PC-9 (cell line): ENCODE data around the gene COQ8A. TPM values are rescaled to one million over a fixed set of nuclear protein-coding genes. Genes with fewer than 3 reads are reported as not detected.
A peak's percentile ranks its signal among the peaks of the same experiment; 100 is the strongest.

ENCODE experiments used
- BruUV-seq: library from RNA; stranded (reverse); fragments of 400-500 nt; replicated peaks from 2 replicates; lab custom pipeline; 2021; lab: Mats Ljungman, UMichigan
- CTCF ChIA-PET: fragments of 300-600 bp; sonication (Branson Sonifier 250); formaldehyde crosslinking; loops from one replicate; lab custom pipeline; 2022; ENCODE audit warnings: antibody characterized with exemption; lab: Charles Lee
- POLR2A ChIA-PET: fragments of 300-600 bp; sonication (Branson Sonifier 250); formaldehyde crosslinking; loops from one replicate; lab custom pipeline; 2022; ENCODE audit warnings: antibody characterized with exemption; ENCODE audit not compliant: unreplicated experiment; lab: Charles Lee
- DNase-seq, 2 experiments: peaks; one replicate each; pipeline versions ENCODE4 v3.0.0 to v3.0.0-alpha.2; 2015 to 2022; ENCODE audit warnings: mixed read lengths in 1 of 2
- H2AFZ ChIP-seq: fragments of 200-600 bp; sonication (generic); 2 replicates; pipeline ENCODE4 v1.8.1; 2017; ENCODE audit warnings: antibody characterized with exemption
- H3F3A ChIP-seq: fragments of 200-600 bp; sonication (generic); 2 replicates; pipeline ENCODE4 v1.8.1; 2017; ENCODE audit warnings: antibody characterized with exemption, mild to moderate bottlenecking, low read depth; ENCODE audit not compliant: insufficient read depth
- H3K27ac ChIP-seq: fragments of 200-600 bp; sonication (generic); 2 replicates; pipeline ENCODE4 v1.6.1; 2016; ENCODE audit warnings: mixed run types
- H3K27me3 ChIP-seq: fragments of 200-600 bp; sonication (generic); 2 replicates; pipeline ENCODE4 v1.6.1; 2016; ENCODE audit warnings: low read depth, mixed run types; ENCODE audit not compliant: insufficient read depth
- H3K36me3 ChIP-seq: fragments of 200-600 bp; sonication (generic); 2 replicates; pipeline ENCODE4 v1.6.1; 2016; ENCODE audit warnings: low read depth, mixed run types
- H3K4me1 ChIP-seq: fragments of 200-600 bp; sonication (generic); replicated peaks from 2 replicates; pipeline ENCODE4 v1.6.1; 2016; ENCODE audit warnings: mixed run types; ENCODE audit not compliant: insufficient read depth
- H3K4me2 ChIP-seq: fragments of 200-600 bp; sonication (generic); 2 replicates; pipeline ENCODE4 v1.6.1; 2017; ENCODE audit warnings: mixed run types
- H3K4me3 ChIP-seq: fragments of 200-600 bp; sonication (generic); 2 replicates; pipeline ENCODE4 v1.6.1; 2016; ENCODE audit warnings: mixed run types
- H3K79me2 ChIP-seq: fragments of 200-600 bp; sonication (generic); 2 replicates; pipeline ENCODE4 v1.6.1; 2017; ENCODE audit warnings: low read depth, mixed run types
- H3K9me2 ChIP-seq: fragments of 200-600 bp; sonication (generic); 2 replicates; pipeline ENCODE4 v1.8.1; 2017; ENCODE audit warnings: mild to moderate bottlenecking; ENCODE audit not compliant: insufficient read depth
- H3K9me3 ChIP-seq: fragments of 200-600 bp; sonication (generic); 2 replicates; pipeline ENCODE4 v1.8.1; 2016; ENCODE audit warnings: low read depth; ENCODE audit not compliant: insufficient read depth
- H4K20me1 ChIP-seq: fragments of 200-600 bp; sonication (generic); 2 replicates; pipeline ENCODE4 v1.8.1; 2017; ENCODE audit not compliant: insufficient read depth
- CTCF ChIP-seq: fragments of 200-600 bp; sonication (generic); conservative IDR thresholded peaks from 2 replicates; pipeline ENCODE4 v1.6.1; 2017; ENCODE audit warnings: mixed run types, antibody characterized with exemption, mild to moderate bottlenecking, moderate library complexity
- EZH2 ChIP-seq: fragments of 200-600 bp; sonication (generic); IDR thresholded peaks from 2 replicates; pipeline ENCODE4 v1.8.0; 2017; ENCODE audit warnings: antibody characterized with exemption, low read depth
- intact Hi-C: fragments of 100-400 bp; cut with micrococcal nuclease; formaldehyde crosslinking; loops from one replicate; pipeline ENCODE4 v1.10.0; 2022; ENCODE audit not compliant: unreplicated experiment
- total RNA-seq: library from RNA; stranded (reverse); gene quantifications from 2 replicates; pipeline ENCODE4 v1.2.3, GENCODE V29; 2021

COQ8A gene
- total RNA-seq, 1 experiment from 2014 or later, result 32.9 TPM

- H3K79me2 ChIP-seq, result no peaks in the 10 kb centered on the region
- TF ChIP-seq CTCF (no peak), EZH2 (no peak)
- no peak overlapping the region for H3K4me2 ChIP-seq
- H2AFZ ChIP-seq, result no peak overlapping the region
- DNase-seq, result no peak
- no peaks in the 10 kb centered on the region for H3K4me1 ChIP-seq
- H3F3A ChIP-seq, result no peaks in the 10 kb centered on the region
- H3K9me3 ChIP-seq, result 0 out of 2 replicates have a peak, but pooled peaks cover 7% of the 10 kb centered on the region
- H3K4me3 ChIP-seq, result no peak overlapping the region
- no peaks in the 10 kb centered on the region for H3K27me3 ChIP-seq
- CTCF ChIA-PET, result no interaction called here
- H3K9me2 ChIP-seq, result no peaks in the 10 kb centered on the region
- intact Hi-C loops, result no loop called here
- H3K27ac ChIP-seq, result 0 out of 2 replicates have a peak overlapping the region, but pooled peaks have one; percentile 0
- H4K20me1 ChIP-seq, result no peaks in the 10 kb centered on the region
- no TSS peak for BruUV-seq
- POLR2A ChIA-PET, result interaction anchor here (0.6 kb wide), 1 partner anchor 13 kb away, joined by 6 read pairs; no protein-coding TSS in a partner anchor
- H3K36me3 ChIP-seq, result peaks cover 15% of the 10 kb centered on the region
These were observed 33.3 kb downstream of the COQ8A start for GRCh38 chr1:226973371-226973897.

- peak in 1 of 2 experiments; percentile 41 for DNase-seq
- Histone ChIP-seq H3K9me2 (no peaks in the 10 kb centered on the region), H2AFZ (no peak overlapping the region), H3K4me2 (no peak overlapping the region), H3K4me3 (no peak overlapping the region), H3K27me3 (no peaks in the 10 kb centered on the region), H3K4me1 (no peaks in the 10 kb centered on the region), H3K79me2 (no peaks in the 10 kb centered on the region), H3F3A (no peaks in the 10 kb centered on the region), H3K9me3 (0 out of 2 replicates have a peak, but pooled peaks cover 7% of the 10 kb centered on the region), H3K27ac (0 out of 2 replicates have a peak overlapping the region, but pooled peaks have one; percentile 0), H4K20me1 (no peaks in the 10 kb centered on the region), H3K36me3 (peaks cover 15% of the 10 kb centered on the region)
- intact Hi-C loops, result no loop called here
- no peak for TF ChIP-seq CTCF
- no peak for TF ChIP-seq EZH2
- BruUV-seq, result no TSS peak
- ChIA-PET CTCF (no interaction called here), POLR2A (interaction anchor here (0.6 kb wide), 1 partner anchor 12 kb away, joined by 6 read pairs; no protein-coding TSS in a partner anchor)
These were observed 33.9 kb downstream of the COQ8A start for GRCh38 chr1:226973898-226974543.

- TF ChIP-seq CTCF (no peak), EZH2 (no peak)
- no peaks in the 10 kb centered on the region for H4K20me1 ChIP-seq
- no peaks in the 10 kb centered on the region for H3K79me2 ChIP-seq
- intact Hi-C loops, result no loop called here
- ChIA-PET POLR2A (no interaction called here), CTCF (no interaction called here)
- 0 out of 2 replicates have a peak, but pooled peaks cover 7% of the 10 kb centered on the region for H3K9me3 ChIP-seq
- H3F3A ChIP-seq, result no peaks in the 10 kb centered on the region
- DNase-seq, result no peak
- peaks cover 15% of the 10 kb centered on the region for H3K36me3 ChIP-seq
- no peaks in the 10 kb centered on the region for H3K4me1 ChIP-seq
- no peak overlapping the region for H3K4me3 ChIP-seq
- H3K27ac ChIP-seq, result no peak overlapping the region
- BruUV-seq, result no TSS peak
- no peak overlapping the region for H2AFZ ChIP-seq
- H3K9me2 ChIP-seq, result no peaks in the 10 kb centered on the region
- H3K4me2 ChIP-seq, result no peak overlapping the region
- H3K27me3 ChIP-seq, result no peaks in the 10 kb centered on the region
These were observed 34.6 kb downstream of the COQ8A start for GRCh38 chr1:226974544-226975258.
